ENCODE measurements around the gene ZNF132. TPM values are rescaled to one million over a fixed set of nuclear protein-coding genes. Genes with fewer than 3 reads are reported as not detected.

The ZNF132 gene
- total RNA-seq, 1 experiment from 2014 or later, result not detected

DNA sequence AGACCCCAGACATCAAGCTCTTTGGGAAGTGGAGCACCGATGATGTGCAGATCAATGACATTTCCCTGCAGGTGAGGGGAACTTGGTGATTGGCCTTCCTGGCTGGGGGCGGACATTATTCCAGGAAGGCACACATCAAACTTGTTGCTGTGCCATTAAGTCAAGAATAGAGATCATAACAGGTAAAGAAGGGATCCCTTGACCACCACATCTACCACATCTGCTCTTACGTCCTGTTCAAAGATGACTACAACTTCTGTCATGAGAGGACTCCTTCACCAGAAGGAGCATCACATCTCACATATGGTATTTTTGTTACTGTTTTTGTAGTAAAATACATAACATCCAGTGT is 51.8 kb downstream of the ZNF132 start:
- intact Hi-C loops (cut with micrococcal nuclease; ENCODE audit: unreplicated experiment), result no loop called here
- no TSS peak for BruUV-seq (replicated peaks)
- H3K36me3 Mint-ChIP-seq (ENCODE audit: insufficient read depth, unreplicated experiment), result peaks cover 92% of the 10 kb centered on the region

DNA sequence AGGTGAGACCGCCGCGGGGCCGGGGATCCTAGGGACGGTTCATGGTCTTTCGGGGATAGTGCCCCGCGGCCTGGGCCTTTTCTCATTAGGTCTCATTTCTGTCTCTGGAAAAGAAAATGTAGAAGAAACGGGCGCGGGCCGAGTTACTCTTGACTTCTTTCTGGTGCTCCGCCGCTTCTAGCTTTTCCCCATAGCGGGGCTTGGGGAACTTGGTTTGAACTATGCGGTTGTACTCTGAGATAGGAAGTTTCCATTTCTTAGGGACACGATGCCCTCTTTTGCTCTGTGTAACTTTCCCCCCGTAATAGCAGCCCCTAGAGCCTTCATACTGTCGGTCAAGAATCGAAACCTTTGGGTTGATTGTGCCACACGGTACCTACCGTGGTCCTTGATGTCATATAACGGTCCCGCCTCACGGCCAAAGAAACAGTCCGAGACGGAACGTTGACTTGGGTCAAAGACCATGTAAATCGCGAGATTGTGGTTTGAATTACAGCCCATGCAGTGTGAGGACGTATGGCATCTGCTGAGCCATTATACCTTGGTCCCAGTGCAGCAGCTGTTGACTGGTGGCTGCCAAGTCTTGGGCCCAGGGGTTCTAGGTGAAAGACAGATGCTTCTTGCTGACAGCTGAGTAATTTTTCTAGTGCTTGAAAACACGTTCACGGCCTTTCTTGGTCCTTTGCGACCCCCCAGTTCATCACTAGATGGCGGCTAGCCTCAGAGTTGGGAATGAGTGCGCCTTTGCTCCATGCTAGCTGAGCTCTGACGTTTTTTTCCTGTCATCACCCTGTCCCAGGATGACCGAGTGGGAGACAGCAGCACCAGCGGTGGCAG is 52.4 kb downstream of the ZNF132 start:
- TSS peak; percentile 41 for BruUV-seq (replicated peaks)
- intact Hi-C loops (cut with micrococcal nuclease; ENCODE audit: unreplicated experiment), result no loop called here

More for the DNA sequence above, 51.8 kb downstream of the ZNF132 start:
- Mint-ChIP-seq H3K4me1 (ENCODE audit: low read depth, unreplicated experiment) (peaks cover 41% of the 10 kb centered on the region), H3K27me3 (ENCODE audit: unreplicated experiment) (no peaks in the 10 kb centered on the region), H3K27ac (ENCODE audit: unreplicated experiment) (peak overlapping the region; percentile 99), H3K4me3 (ENCODE audit: low read depth, unreplicated experiment) (peak overlapping the region; percentile 93), H3K9me3 (ENCODE audit: low read depth, unreplicated experiment) (no peaks in the 10 kb centered on the region)
- DNase-seq, result no peak
- CTCF ChIA-PET, result no interaction called here
- TF ChIP-seq CTCF (IDR thresholded peaks at IDR 0.05; ENCODE audit: unreplicated experiment), result no peak

GRCh38 chr19:58386576-58387337 is 53.2 kb downstream of the ZNF132 start, which contains the start of gene RPS5:
TSS of gene RPS5 (plus strand) at chr19:58387269. CDS start at chr19:58388138, 869 bp downstream.
- Mint-ChIP-seq H3K36me3 (ENCODE audit: insufficient read depth, unreplicated experiment) (peaks cover 87% of the 10 kb centered on the region), H3K27ac (ENCODE audit: unreplicated experiment) (peak within 1 kb of the TSS; percentile 99), H3K4me3 (ENCODE audit: low read depth, unreplicated experiment) (peak within 1 kb of the TSS; percentile 93), H3K9me3 (ENCODE audit: low read depth, unreplicated experiment) (no peaks in the 10 kb centered on the region), H3K27me3 (ENCODE audit: unreplicated experiment) (no peaks in the 10 kb centered on the region), H3K4me1 (ENCODE audit: low read depth, unreplicated experiment) (peaks cover 43% of the 10 kb centered on the region)
- TSS peak; percentile 82 for BruUV-seq (replicated peaks)
- peak; percentile 97 for DNase-seq
- intact Hi-C loops (cut with micrococcal nuclease; ENCODE audit: unreplicated experiment), result no loop called here
- CTCF ChIA-PET, result interaction anchor here (1.1 kb wide), 1 partner anchor 133 kb away, joined by 3 read pairs; the partner anchor contains the start of gene ZBTB45
- TF ChIP-seq CTCF (IDR thresholded peaks at IDR 0.05; ENCODE audit: unreplicated experiment), result no peak

More for the DNA sequence above, 52.4 kb downstream of the ZNF132 start:
- peaks cover 87% of the 10 kb centered on the region for H3K36me3 Mint-ChIP-seq (ENCODE audit: insufficient read depth, unreplicated experiment)
- H3K4me1 Mint-ChIP-seq (ENCODE audit: low read depth, unreplicated experiment), result peaks cover 36% of the 10 kb centered on the region
- CTCF ChIA-PET, result interaction anchor here (1.1 kb wide), 1 partner anchor 133 kb away, joined by 3 read pairs; the partner anchor contains the start of gene ZBTB45
- no peak for DNase-seq
- H3K27me3 Mint-ChIP-seq (ENCODE audit: unreplicated experiment), result no peaks in the 10 kb centered on the region
- H3K9me3 Mint-ChIP-seq (ENCODE audit: low read depth, unreplicated experiment), result no peaks in the 10 kb centered on the region
- peak overlapping the region; percentile 93 for H3K4me3 Mint-ChIP-seq (ENCODE audit: low read depth, unreplicated experiment)
- H3K27ac Mint-ChIP-seq (ENCODE audit: unreplicated experiment), result peak overlapping the region; percentile 99
- no peak for TF ChIP-seq CTCF (IDR thresholded peaks at IDR 0.05; ENCODE audit: unreplicated experiment)

DNA sequence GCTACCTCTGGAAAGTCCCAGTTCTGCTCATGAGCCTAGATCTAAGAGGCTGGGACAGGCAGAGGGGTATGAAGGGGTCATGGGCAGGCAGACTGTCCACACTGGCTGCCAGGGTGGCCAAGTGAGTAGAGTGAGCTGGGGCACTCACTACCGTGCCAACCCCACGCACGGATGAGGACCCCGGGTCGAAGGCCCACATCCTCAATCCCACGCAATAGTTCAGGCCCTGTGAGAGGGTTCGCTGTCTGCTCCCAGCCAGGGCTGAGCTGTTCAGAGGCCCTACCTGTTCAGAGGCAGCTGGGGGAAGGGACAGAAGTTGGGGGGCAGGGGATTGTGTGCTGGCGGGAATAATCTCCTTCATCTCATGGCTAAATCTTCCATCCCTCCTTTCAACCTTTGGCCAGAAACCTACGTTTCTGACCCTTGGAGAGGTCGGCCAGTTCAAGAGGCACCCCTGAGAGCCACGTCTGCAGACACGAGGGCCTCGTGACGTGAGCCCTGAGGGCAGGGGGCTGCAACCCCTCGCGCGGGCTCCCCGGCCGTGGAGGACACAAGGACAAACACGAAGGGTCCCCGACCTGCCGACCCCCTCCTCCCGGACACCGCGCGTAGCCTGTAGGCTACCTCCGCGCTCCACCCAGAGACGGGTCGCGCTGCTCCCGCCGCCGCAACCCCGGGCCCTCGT is 53.9 kb downstream of the ZNF132 start:
- DNase-seq, result peak; percentile 30
- CTCF ChIA-PET, result interaction anchor here (0.8 kb wide), 1 partner anchor 24 kb away, joined by 4 read pairs; the partner anchor contains the start of gene ZNF497
- H3K36me3 Mint-ChIP-seq (ENCODE audit: insufficient read depth, unreplicated experiment), result peaks cover 87% of the 10 kb centered on the region
- peaks cover 44% of the 10 kb centered on the region for H3K4me1 Mint-ChIP-seq (ENCODE audit: low read depth, unreplicated experiment)
- peak overlapping the region; percentile 99 for H3K27ac Mint-ChIP-seq (ENCODE audit: unreplicated experiment)
- intact Hi-C loops (cut with micrococcal nuclease; ENCODE audit: unreplicated experiment), result no loop called here
- no peaks in the 10 kb centered on the region for H3K9me3 Mint-ChIP-seq (ENCODE audit: low read depth, unreplicated experiment)
- H3K27me3 Mint-ChIP-seq (ENCODE audit: unreplicated experiment), result no peaks in the 10 kb centered on the region
- no peak for TF ChIP-seq CTCF (IDR thresholded peaks at IDR 0.05; ENCODE audit: unreplicated experiment)
- BruUV-seq (replicated peaks), result no TSS peak
- peak overlapping the region; percentile 93 for H3K4me3 Mint-ChIP-seq (ENCODE audit: low read depth, unreplicated experiment)
